ENCODE results near the gene ANO10. TPM values are rescaled to one million over a fixed set of nuclear protein-coding genes. Genes with fewer than 3 reads are reported as not detected.

ANO10 gene
- total RNA-seq, 1 experiment from 2014 or later: 15.0 TPM

DNA sequence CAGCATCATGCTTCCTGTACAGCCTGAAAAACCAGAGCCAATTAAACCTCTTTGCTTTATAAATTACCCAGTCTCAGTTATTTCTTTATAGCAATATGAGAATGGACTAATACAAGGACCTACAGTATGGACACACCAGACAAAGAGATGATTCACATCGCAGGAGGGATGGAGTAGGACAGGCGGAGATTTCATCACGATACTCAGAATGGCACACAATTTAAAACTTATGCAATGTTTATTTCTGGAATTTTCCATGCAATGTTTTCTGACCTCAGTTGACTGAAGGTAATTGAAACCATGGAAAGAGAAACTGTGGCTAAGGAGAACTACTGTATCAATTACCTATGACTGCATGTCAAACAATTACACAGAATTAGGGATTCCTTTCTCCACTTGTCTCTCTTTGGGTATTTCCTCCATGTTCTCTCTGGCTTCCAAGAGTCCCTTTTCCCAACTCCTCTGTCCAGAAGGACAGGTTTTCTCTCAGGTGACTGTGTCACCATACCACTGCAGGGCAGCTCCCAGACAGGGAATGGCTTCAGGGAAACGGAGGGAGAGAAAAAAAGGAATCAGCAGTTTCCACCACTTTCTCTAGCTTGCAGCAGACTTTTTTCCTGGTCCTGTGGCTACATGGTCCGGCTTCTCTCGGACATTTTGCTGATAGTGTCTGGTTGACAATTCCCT is 3.0 kb upstream of the ANO10 start:
- TF ChIP-seq, protein P1, sequence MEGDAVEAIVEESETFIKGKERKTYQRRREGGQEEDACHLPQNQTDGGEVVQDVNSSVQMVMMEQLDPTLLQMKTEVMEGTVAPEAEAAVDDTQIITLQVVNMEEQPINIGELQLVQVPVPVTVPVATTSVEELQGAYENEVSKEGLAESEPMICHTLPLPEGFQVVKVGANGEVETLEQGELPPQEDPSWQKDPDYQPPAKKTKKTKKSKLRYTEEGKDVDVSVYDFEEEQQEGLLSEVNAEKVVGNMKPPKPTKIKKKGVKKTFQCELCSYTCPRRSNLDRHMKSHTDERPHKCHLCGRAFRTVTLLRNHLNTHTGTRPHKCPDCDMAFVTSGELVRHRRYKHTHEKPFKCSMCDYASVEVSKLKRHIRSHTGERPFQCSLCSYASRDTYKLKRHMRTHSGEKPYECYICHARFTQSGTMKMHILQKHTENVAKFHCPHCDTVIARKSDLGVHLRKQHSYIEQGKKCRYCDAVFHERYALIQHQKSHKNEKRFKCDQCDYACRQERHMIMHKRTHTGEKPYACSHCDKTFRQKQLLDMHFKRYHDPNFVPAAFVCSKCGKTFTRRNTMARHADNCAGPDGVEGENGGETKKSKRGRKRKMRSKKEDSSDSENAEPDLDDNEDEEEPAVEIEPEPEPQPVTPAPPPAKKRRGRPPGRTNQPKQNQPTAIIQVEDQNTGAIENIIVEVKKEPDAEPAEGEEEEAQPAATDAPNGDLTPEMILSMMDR (IDR thresholded peaks at IDR 0.05; ENCODE audit: unreplicated experiment): no peak
- POLR2A ChIA-PET: no interaction called here
- intact Hi-C loops (cut with micrococcal nuclease): no loop called here
- peak; percentile 47 for DNase-seq (ENCODE audit: unreplicated experiment)
- H3K36me3 Mint-ChIP-seq (ENCODE audit: insufficient read depth, unreplicated experiment): peaks cover 6% of the 10 kb centered on the region
- H3K4me1 Mint-ChIP-seq (ENCODE audit: insufficient read depth, unreplicated experiment): peaks cover 8% of the 10 kb centered on the region
- no peak overlapping the region for H3K4me3 Mint-ChIP-seq (ENCODE audit: unreplicated experiment)
- H3K9me3 Mint-ChIP-seq (ENCODE audit: unreplicated experiment): peaks cover 10% of the 10 kb centered on the region
- BruUV-seq (replicated peaks): no TSS peak
- no peak overlapping the region for H3K27ac Mint-ChIP-seq (ENCODE audit: low read depth, unreplicated experiment)
- CTCF ChIA-PET: no interaction called here
- no peaks in the 10 kb centered on the region for H3K27me3 Mint-ChIP-seq (ENCODE audit: insufficient read depth, unreplicated experiment)

DNA sequence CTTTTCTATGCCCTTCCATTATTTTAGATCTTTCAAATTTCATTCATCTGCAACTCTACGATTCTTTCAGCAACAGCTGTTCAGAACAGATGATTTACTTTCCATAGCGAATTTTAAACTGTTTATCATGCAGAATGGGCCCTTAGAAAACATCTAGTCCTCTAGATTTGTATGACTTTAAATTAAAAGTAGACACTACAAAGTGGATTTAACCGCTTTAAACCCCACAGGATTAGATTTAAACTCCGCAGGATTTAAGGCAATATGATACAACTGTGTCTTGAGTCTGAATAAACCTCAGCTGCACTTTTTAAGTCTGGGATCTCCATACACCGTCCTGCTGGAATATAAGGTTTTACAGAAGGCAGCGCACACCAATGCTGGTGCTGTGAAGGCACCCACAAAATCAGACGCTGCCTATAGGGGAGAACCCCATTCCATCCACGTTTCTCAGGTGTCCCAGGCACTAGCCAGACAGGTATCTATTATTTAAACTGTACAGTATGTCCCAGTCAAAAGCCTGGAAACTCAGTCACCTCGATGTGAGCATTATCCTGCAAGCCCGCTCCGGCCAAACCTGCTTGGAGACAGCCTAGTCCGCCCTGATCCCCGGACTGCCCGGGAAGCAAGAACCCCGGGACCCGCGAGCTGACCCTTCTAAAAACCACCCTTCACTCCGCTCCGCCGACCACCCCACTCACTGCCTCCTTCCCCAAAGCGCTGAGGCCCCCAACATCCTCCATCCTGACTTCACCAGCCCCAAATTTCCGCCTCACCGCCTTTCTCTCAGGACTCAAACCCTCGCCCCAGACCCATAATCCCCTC is 768 bp downstream of the ANO10 start:
- Mint-ChIP-seq H3K9me3 (ENCODE audit: unreplicated experiment) (no peaks in the 10 kb centered on the region), H3K27me3 (ENCODE audit: insufficient read depth, unreplicated experiment) (no peaks in the 10 kb centered on the region), H3K4me1 (ENCODE audit: insufficient read depth, unreplicated experiment) (peaks cover 8% of the 10 kb centered on the region), H3K27ac (ENCODE audit: low read depth, unreplicated experiment) (peak overlapping the region; percentile 92), H3K4me3 (ENCODE audit: unreplicated experiment) (peak overlapping the region; percentile 85), H3K36me3 (ENCODE audit: insufficient read depth, unreplicated experiment) (peaks cover 11% of the 10 kb centered on the region)
- POLR2A ChIA-PET: interaction anchor here (0.6 to 3.9 kb wide), 17 partner anchors 11 to 578 kb away, joined by 3 to 41 read pairs (median 5); partner anchors contain the start of gene ABHD5
- TF ChIP-seq, protein P1 (IDR thresholded peaks at IDR 0.05; ENCODE audit: unreplicated experiment): no peak
- DNase-seq (ENCODE audit: unreplicated experiment): peak; percentile 24
- CTCF ChIA-PET: interaction anchor here (1.3 kb wide), 1 partner anchor 232 kb away, joined by 3 read pairs; no protein-coding TSS in a partner anchor
- intact Hi-C loops (cut with micrococcal nuclease): no loop called here
- BruUV-seq (replicated peaks): TSS peak; percentile 48

DNA sequence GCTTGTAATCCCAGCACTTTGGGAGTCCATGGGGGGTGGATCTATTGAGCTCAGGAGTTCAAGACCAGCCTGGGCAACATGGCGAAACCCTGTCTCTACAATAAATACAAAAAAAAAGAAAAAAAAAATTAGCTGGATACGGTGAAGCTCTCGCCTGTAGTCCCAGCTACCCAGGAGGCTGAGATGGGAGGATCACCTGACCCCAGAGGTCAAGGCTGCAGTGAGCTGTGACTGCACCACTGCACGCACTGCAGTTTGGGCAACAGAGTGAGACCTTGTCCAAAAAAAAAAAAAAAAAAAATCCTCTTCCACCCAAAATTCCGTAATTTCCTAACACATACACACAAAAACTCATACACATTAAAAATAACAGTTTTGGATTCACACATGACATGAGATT is 2.2 kb downstream of the ANO10 start:
- BruUV-seq (replicated peaks): no TSS peak
- H3K4me3 Mint-ChIP-seq (ENCODE audit: unreplicated experiment): no peak overlapping the region

More for the DNA sequence above, 2.2 kb downstream of the ANO10 start:
- intact Hi-C loops (cut with micrococcal nuclease): no loop called here
- TF ChIP-seq, protein P1 (IDR thresholded peaks at IDR 0.05; ENCODE audit: unreplicated experiment): no peak
- no peak overlapping the region for H3K27ac Mint-ChIP-seq (ENCODE audit: low read depth, unreplicated experiment)
- no peaks in the 10 kb centered on the region for H3K9me3 Mint-ChIP-seq (ENCODE audit: unreplicated experiment)
- H3K4me1 Mint-ChIP-seq (ENCODE audit: insufficient read depth, unreplicated experiment): peaks cover 8% of the 10 kb centered on the region
- no peak for DNase-seq (ENCODE audit: unreplicated experiment)
- CTCF ChIA-PET: no interaction called here
- H3K36me3 Mint-ChIP-seq (ENCODE audit: insufficient read depth, unreplicated experiment): peaks cover 11% of the 10 kb centered on the region
- H3K27me3 Mint-ChIP-seq (ENCODE audit: insufficient read depth, unreplicated experiment): no peaks in the 10 kb centered on the region
- POLR2A ChIA-PET: interaction anchor here (0.6 to 3.9 kb wide), 5 partner anchors 9 to 839 kb away, joined by 3 to 41 read pairs (median 6); partner anchors contain the start of gene ABHD5

All from MCF 10A (cell line).